Nephron progenitor cell (in vitro differentiated cells): ENCODE data around the gene ASAH2.

Source experiments
- DNase-seq: peaks from one replicate; pipeline ENCODE4 v3.0.0; 2021
- H3K27ac Mint-ChIP-seq: 2 replicates; pipeline ENCODE4 v1.8.0; 2021; ENCODE audit warnings: mild to moderate bottlenecking, moderate library complexity, mixed read lengths
- H3K27me3 Mint-ChIP-seq: 2 replicates; pipeline ENCODE4 v1.8.0; 2021; ENCODE audit warnings: mild to moderate bottlenecking, low read depth, mixed read lengths; ENCODE audit not compliant: poor library complexity
- H3K36me3 Mint-ChIP-seq: 2 replicates; pipeline ENCODE4 v1.8.0; 2021; ENCODE audit warnings: low read depth, mixed read lengths
- H3K4me1 Mint-ChIP-seq: 2 replicates; pipeline ENCODE4 v1.8.0; 2021; ENCODE audit warnings: mixed read lengths
- H3K4me3 Mint-ChIP-seq: 2 replicates; pipeline ENCODE4 v1.8.0; 2021; ENCODE audit warnings: mild to moderate bottlenecking, moderate library complexity, mixed read lengths
- H3K9me3 Mint-ChIP-seq: 2 replicates; pipeline ENCODE4 v1.8.0; 2021; ENCODE audit warnings: mild to moderate bottlenecking, moderate library complexity, mixed read lengths
- TF ChIP-seq, protein P1 (sequence below): fragments of 200-600 bp; sonication (generic); IDR thresholded peaks from 2 replicates; pipeline ENCODE4 v1.5.0; 2021; ENCODE audit warnings: antibody characterized with exemption

The ASAH2 gene

DNA sequence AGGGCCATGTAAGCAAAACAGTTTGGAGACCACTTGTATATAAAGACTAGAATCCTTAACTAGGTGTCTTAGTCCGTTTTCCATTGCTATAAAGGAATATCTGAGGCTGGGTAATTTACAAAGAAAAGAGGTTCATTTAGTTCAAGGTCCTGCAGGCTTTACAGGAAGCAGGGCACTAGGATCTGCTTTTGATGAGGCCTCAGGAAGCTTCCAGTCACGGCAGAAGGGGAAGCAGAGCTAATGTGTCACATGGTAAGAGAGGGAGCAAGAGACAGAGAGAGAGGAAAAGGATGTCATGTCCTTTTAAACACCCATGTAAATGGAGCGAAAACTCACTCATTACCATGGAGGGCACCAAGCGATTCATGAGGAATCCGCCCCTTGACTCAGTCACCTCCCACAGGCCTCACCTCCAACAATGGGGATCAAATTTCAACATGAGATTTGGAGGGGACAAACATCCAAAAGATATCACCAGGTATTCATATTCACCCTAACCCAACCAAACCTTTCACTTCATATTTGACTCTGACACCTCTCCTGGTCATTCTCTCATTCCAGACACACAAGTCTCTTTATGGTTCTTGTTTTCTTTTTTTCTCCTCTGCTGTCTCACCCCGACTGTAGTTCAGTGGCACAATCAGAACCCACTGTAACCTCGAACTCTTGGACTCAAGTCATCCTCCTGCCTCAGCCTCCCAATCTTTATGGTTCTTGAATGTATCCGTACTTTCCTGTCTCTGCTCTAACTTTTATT, 30.1 kb upstream of the ASAH2 start:
- DNase-seq, result no peak
- Mint-ChIP-seq H3K4me3 (no peak overlapping the region), H3K4me1 (no peaks in the 10 kb centered on the region), H3K27ac (no peak overlapping the region), H3K27me3 (peaks cover 20% of the 10 kb centered on the region), H3K9me3 (no peaks in the 10 kb centered on the region), H3K36me3 (no peaks in the 10 kb centered on the region)
- TF ChIP-seq, protein P1, sequence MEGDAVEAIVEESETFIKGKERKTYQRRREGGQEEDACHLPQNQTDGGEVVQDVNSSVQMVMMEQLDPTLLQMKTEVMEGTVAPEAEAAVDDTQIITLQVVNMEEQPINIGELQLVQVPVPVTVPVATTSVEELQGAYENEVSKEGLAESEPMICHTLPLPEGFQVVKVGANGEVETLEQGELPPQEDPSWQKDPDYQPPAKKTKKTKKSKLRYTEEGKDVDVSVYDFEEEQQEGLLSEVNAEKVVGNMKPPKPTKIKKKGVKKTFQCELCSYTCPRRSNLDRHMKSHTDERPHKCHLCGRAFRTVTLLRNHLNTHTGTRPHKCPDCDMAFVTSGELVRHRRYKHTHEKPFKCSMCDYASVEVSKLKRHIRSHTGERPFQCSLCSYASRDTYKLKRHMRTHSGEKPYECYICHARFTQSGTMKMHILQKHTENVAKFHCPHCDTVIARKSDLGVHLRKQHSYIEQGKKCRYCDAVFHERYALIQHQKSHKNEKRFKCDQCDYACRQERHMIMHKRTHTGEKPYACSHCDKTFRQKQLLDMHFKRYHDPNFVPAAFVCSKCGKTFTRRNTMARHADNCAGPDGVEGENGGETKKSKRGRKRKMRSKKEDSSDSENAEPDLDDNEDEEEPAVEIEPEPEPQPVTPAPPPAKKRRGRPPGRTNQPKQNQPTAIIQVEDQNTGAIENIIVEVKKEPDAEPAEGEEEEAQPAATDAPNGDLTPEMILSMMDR, result no peak

DNA sequence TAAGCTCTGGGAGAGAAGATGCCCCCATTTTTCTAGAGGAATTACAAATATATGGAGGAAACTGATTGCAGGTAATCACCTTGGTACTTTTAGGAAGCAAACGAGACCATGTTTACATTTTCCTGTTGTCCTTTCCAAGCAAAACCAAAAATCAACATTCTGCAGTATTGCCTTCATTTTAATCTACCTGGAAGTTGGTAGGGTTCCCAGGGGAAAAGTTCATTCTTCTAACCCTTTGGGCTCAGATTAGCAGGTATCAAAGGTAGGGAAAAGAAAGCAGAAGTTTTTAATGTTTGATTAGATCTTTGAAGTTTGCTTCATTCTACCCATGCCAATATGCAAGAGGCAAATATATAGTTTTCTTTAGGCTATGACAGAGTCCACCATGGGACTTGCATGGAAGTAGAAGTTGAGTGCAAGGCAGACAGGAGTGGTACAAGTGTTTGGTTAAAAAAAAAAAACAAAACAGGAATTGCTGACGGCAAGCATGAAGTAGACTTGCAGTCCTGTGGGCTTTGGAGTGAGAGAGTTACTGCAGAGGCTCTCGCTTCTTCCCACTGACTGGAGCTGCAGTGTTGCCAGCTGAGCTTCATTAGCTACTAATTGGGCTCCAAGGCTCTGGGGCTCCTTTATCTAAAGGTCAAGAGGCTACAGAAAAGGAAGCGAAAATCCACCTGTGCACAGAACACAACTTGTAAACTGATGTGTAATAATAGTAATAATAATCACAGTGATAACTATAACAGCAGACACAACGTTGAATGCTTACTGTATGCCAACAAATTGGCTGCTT, 28.9 kb upstream of the ASAH2 start:
- Mint-ChIP-seq H3K27me3 (peaks cover 23% of the 10 kb centered on the region), H3K4me1 (no peaks in the 10 kb centered on the region), H3K4me3 (no peak overlapping the region), H3K9me3 (no peaks in the 10 kb centered on the region), H3K36me3 (no peaks in the 10 kb centered on the region), H3K27ac (no peak overlapping the region)
- TF ChIP-seq, protein P1, result no peak
- no peak for DNase-seq

DNA sequence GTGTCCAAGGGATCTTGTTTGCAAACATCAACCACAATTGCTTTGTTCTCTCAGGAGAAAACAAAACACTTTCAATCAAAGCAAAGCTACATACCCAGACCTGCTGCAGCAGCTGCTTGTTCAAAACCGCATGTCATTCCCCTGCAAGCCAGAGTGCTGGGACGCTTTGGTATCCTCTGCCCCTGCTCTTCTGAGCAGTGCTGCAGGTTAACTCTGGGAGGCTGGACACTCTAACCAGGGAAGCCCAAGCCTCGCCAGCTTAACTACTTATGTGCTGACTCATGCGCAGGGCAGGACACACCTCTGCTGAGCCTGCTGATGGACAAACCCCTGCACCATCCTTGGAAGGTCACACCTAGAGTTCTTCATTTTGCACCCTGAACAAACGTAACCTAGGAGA, 28.2 kb upstream of the ASAH2 start:
- H3K4me1 Mint-ChIP-seq, result no peaks in the 10 kb centered on the region
- DNase-seq, result no peak
- no peaks in the 10 kb centered on the region for H3K9me3 Mint-ChIP-seq
- no peak overlapping the region for H3K4me3 Mint-ChIP-seq
- H3K27me3 Mint-ChIP-seq, result peaks cover 23% of the 10 kb centered on the region
- no peaks in the 10 kb centered on the region for H3K36me3 Mint-ChIP-seq
- TF ChIP-seq, protein P1, result no peak
- H3K27ac Mint-ChIP-seq, result no peak overlapping the region

DNA sequence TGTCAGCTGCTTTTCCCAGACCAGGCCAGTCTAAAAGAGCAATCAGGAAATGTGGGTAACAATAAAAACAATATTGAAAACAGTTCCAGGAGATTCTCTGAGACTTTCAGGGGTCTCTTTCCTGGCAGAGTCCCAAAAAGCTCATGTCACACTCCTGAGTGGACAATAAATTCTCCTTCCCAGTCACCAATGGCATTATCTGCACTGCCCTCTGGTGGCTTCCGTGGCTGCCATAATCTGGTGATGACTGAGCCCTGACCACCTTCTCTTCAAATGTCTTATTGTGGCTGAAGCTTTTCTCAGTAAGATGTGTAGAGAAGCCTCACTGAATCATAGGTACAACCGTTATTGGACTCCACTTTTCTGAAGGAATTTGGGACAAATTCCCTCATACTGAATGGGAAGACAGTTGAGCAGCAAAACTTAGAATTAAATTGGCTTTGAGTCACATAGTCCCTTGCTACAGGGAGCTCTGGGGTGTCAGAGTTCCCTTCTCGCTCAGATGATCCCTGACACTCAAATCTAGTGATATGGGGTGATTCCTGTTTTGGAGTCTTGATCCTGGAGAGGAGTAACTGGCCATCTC, 24.4 kb upstream of the ASAH2 start:
- no peaks in the 10 kb centered on the region for H3K4me1 Mint-ChIP-seq
- peaks cover 14% of the 10 kb centered on the region for H3K27me3 Mint-ChIP-seq

DNA sequence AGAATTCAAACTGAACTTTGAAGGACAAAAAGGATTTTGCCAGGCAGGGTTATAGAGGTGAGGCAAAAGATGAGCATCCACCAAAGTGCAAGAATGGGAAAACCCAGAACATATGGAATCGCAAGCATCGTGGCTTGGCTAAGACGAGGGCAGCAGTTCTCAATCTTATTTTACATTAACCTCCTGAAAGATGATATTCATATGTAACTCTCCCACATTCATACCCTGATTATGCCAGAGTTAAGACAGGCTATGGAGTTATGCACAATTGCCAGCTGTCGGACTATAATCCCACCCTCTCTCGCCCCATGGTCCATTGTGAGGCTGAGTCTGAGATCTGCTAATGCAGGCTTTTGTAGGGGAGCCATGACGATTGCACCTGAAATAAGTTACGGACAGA, 21.2 kb upstream of the ASAH2 start:
- H3K4me3 Mint-ChIP-seq, result no peak overlapping the region
- DNase-seq, result no peak
- H3K27ac Mint-ChIP-seq, result no peak overlapping the region

More for the DNA sequence above, 24.4 kb upstream of the ASAH2 start:
- no peaks in the 10 kb centered on the region for H3K36me3 Mint-ChIP-seq
- no peak overlapping the region for H3K4me3 Mint-ChIP-seq
- no peak overlapping the region for H3K27ac Mint-ChIP-seq
- TF ChIP-seq, protein P1, result peak; percentile 49
- DNase-seq, result peak; percentile 43
- no peaks in the 10 kb centered on the region for H3K9me3 Mint-ChIP-seq

More for the DNA sequence above, 21.2 kb upstream of the ASAH2 start:
- H3K4me1 Mint-ChIP-seq, result no peaks in the 10 kb centered on the region
- TF ChIP-seq, protein P1, result no peak
- no peaks in the 10 kb centered on the region for H3K36me3 Mint-ChIP-seq
- peaks cover 19% of the 10 kb centered on the region for H3K27me3 Mint-ChIP-seq
- peaks cover 5% of the 10 kb centered on the region for H3K9me3 Mint-ChIP-seq
